ENCODE data around the gene RANBP1. TPM values are rescaled to one million over a fixed set of nuclear protein-coding genes. Genes with fewer than 3 reads are reported as not detected.
A peak's percentile ranks its signal among the peaks of the same experiment; 100 is the strongest.

RANBP1 gene
- total and polyA plus RNA-seq, 2 of the 8 experiments (the other 6 are each of a cell fraction or from before 2014, with no cell fraction given): 343 to 484 TPM

DNA sequence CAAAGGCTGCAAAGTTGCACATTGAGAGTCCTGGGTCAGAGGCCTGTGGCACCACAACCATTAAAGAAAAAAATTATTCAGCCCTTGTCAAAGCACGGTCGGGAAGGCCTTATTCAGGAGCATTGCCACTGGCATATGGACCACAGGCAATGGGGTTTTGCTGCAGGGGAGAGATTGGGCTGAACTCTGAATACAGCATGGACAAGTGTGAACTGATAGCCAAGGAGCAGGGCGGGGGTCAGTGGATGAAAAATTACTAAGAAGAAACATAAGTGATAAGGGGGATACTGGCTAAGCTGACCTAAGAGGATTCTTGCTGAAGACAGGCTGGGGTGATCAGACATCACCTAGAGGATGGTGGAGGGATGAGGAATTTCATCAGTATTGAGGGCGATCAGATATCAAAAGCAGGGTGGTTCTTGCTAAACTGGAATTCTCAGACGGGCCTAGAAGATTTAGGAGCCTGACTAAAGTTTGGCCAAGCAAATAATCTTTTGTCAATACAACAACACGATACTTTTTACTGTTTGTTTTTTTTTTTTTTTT is 39.2 kb upstream of the RANBP1 start:
- Histone ChIP-seq H2BK15ac (ENCODE audit: low read length) (no peak overlapping the region), H3K4me1 (replicated peaks in 1 of 4; ENCODE audit: control insufficient read depth in 3 of 4, insufficient read depth in 4 of 4, low read length in 3 of 4) (peaks cover 0 to 10% (median 8%) of the 10 kb centered on the region in 4 experiments; a peak in 6 of 7 replicates), H3K4me2 (ENCODE audit: insufficient read depth in 1 of 2, low read depth in 2 of 2, low read length in 2 of 2) (no peak overlapping the region), H3K18ac (ENCODE audit: extremely low read depth, low read length) (no peak overlapping the region), H3K79me2 (ENCODE audit: control insufficient read depth in 1 of 2, insufficient read depth in 2 of 2, low read length in 2 of 2) (peaks cover 11 to 13% of the 10 kb centered on the region in 2 experiments), H2BK20ac (ENCODE audit: low read length) (no peak overlapping the region), H3K56ac (replicated peaks; ENCODE audit: insufficient read length, low read depth, low read length) (no peak overlapping the region), H3K4ac (replicated peaks; ENCODE audit: insufficient read length, low read depth, low read length) (no peak overlapping the region), H3K9ac (replicated peaks in 1 of 4; ENCODE audit: extremely low read depth in 1 of 4, low read depth in 3 of 4, low read length in 3 of 4) (no peak overlapping the region), H3K14ac (ENCODE audit: insufficient read length) (no peak overlapping the region), H2BK5ac (ENCODE audit: low read depth, low read length) (no peak overlapping the region), H3K23ac (ENCODE audit: insufficient read length) (no peak overlapping the region), H2BK120ac (replicated peaks; ENCODE audit: low read depth, low read length) (no peak overlapping the region), H3K79me1 (ENCODE audit: low read depth, low read length) (peaks cover 7% of the 10 kb centered on the region), H3K27ac (ENCODE audit: low read depth, low read length) (no peak overlapping the region), H2AK5ac (ENCODE audit: low read depth, low read length) (no peak overlapping the region), H2BK12ac (ENCODE audit: low read depth, low read length) (no peak overlapping the region), H2AFZ (ENCODE audit: low read length) (no peak overlapping the region), H4K5ac (ENCODE audit: insufficient read length, low read depth, low read length) (no peak overlapping the region), H3K23me2 (ENCODE audit: low read depth, low read length) (peaks cover 9% of the 10 kb centered on the region), H3K4me3 (ENCODE audit: extremely low read depth in 1 of 4, insufficient read depth in 2 of 4, low read depth in 3 of 4, low read length in 4 of 4) (no peak overlapping the region), H3K36me3 (ENCODE audit: control insufficient read depth in 2 of 4, insufficient read depth in 4 of 4, low read length in 3 of 4) (0 out of 8 replicates have a peak, but pooled peaks cover 0 to 2% (median 0%) of the 10 kb centered on the region in 4 experiments), H4K20me1 (replicated peaks in 1 of 2; ENCODE audit: control insufficient read depth in 1 of 2, insufficient read depth in 2 of 2, low read length in 2 of 2) (peaks cover 0 to 12% of the 10 kb centered on the region in 2 experiments), H3K27me3 (replicated peaks in 1 of 4; ENCODE audit: control insufficient read depth in 3 of 4, extremely low read depth in 1 of 4, insufficient read depth in 3 of 4, low read length in 3 of 4) (no peaks in the 10 kb centered on the region), H3K9me3 (ENCODE audit: insufficient read depth in 2 of 2, low read depth in 1 of 2, low read length in 1 of 2) (no peaks in the 10 kb centered on the region), H4K8ac (ENCODE audit: extremely low read depth, insufficient read depth, low read length) (no peak overlapping the region), H4K91ac (replicated peaks; ENCODE audit: insufficient read length, low read length) (no peak overlapping the region)
- TF ChIP-seq, protein P1, sequence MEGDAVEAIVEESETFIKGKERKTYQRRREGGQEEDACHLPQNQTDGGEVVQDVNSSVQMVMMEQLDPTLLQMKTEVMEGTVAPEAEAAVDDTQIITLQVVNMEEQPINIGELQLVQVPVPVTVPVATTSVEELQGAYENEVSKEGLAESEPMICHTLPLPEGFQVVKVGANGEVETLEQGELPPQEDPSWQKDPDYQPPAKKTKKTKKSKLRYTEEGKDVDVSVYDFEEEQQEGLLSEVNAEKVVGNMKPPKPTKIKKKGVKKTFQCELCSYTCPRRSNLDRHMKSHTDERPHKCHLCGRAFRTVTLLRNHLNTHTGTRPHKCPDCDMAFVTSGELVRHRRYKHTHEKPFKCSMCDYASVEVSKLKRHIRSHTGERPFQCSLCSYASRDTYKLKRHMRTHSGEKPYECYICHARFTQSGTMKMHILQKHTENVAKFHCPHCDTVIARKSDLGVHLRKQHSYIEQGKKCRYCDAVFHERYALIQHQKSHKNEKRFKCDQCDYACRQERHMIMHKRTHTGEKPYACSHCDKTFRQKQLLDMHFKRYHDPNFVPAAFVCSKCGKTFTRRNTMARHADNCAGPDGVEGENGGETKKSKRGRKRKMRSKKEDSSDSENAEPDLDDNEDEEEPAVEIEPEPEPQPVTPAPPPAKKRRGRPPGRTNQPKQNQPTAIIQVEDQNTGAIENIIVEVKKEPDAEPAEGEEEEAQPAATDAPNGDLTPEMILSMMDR (IDR thresholded peaks at IDR 0.05; ENCODE audit: control extremely low read depth in 1 of 3, insufficient read depth in 1 of 3, low read depth in 1 of 3, low read length in 3 of 3): peak in 1 of 3 experiments; percentile 3; a peak in 1 of 4 replicates
- TF ChIP-seq KDM1A (IDR thresholded peaks at IDR 0.05; ENCODE audit: borderline replicate concordance, low read length) (no peak), CBX5 (IDR thresholded peaks at IDR 0.05; ENCODE audit: low read depth, low read length) (no peak)
- no peak for FAIRE-seq
- ChIA-PET CTCF (ENCODE audit: partially characterized antibody) (interaction anchor here (1.5 kb wide), 1 partner anchor 17 kb away, joined by 4 read pairs; no protein-coding TSS in a partner anchor), POLR2A (ENCODE audit: partially characterized antibody) (interaction anchor here (1.1 kb wide), 1 partner anchor 113 kb away, joined by 3 read pairs; no protein-coding TSS in a partner anchor)
- DNase-seq (ENCODE audit: low read depth in 1 of 2, low spot score in 2 of 2): no peak
- 80% methylated on average over 6 of the region's 6 CpGs; no CpG with 5 or more reads in 1 of the 2 experiments for WGBS, 2 experiments (ENCODE audit: extremely low coverage in 1 of 2, insufficient coverage in 1 of 2, insufficient read length in 1 of 2, insufficient replicate concordance in 2 of 2, low coverage in 1 of 2, low lambda C conversion rate in 2 of 2, missing lambda C conversion rate in 1 of 2)

Data from H1 (cell line).